ENCODE results near the gene FABP3. TPM values are rescaled to one million over a fixed set of nuclear protein-coding genes. Genes with fewer than 3 reads are reported as not detected.

The FABP3 gene
- total and polyA plus RNA-seq, 2 of the 4 experiments (the other 2 are of a cell fraction): 4.8 to 8.6 TPM

GRCh38 chr1:31371121-31371959, 1.5 kb downstream of the FABP3 start:
- Histone ChIP-seq H3K14ac (replicated peaks; ENCODE audit: low read depth, low read length) (no peak overlapping the region), H2BK120ac (ENCODE audit: low read depth, low read length) (no peak overlapping the region), H2AK9ac (replicated peaks; ENCODE audit: low read depth, low read length, poor library complexity) (no peak overlapping the region), H2BK20ac (ENCODE audit: low read depth, low read length) (no peak overlapping the region), H4K20me1 (ENCODE audit: insufficient read depth, low read length) (no peaks in the 10 kb centered on the region), H3K9me3 (ENCODE audit: control insufficient read depth, insufficient read depth, low read length) (no peaks in the 10 kb centered on the region), H2BK15ac (ENCODE audit: low read depth, low read length) (no peak overlapping the region), H3K9ac (ENCODE audit: low read depth, low read length) (no peak overlapping the region), H3K79me1 (ENCODE audit: low read depth in 1 of 2, low read length in 2 of 2) (no peaks in the 10 kb centered on the region), H2AK5ac (ENCODE audit: low read depth, low read length) (no peak overlapping the region), H4K91ac (ENCODE audit: insufficient read depth, low read depth, low read length) (no peak overlapping the region), H3K4me1 (ENCODE audit: control insufficient read depth, insufficient read depth, low read length) (peaks cover 7% of the 10 kb centered on the region), H3K27me3 (ENCODE audit: control insufficient read depth, insufficient read depth, low read length) (no peaks in the 10 kb centered on the region), H3K4ac (ENCODE audit: low read depth, low read length) (no peak overlapping the region), H3K4me3 (ENCODE audit: insufficient read depth, low read depth, low read length) (no peak overlapping the region), H4K8ac (ENCODE audit: low read depth in 2 of 2, low read length in 2 of 2) (no peak overlapping the region), H3K36me3 (ENCODE audit: control insufficient read depth, insufficient read depth, low read length) (peaks cover 2% of the 10 kb centered on the region; the same call in 1 of the 2 replicates), H3K18ac (ENCODE audit: low read depth, low read length) (no peak overlapping the region), H3K4me2 (ENCODE audit: low read depth, low read length) (no peak overlapping the region), H2BK5ac (ENCODE audit: low read depth, low read length, poor library complexity, severe bottlenecking) (no peak overlapping the region), H3K27ac (ENCODE audit: insufficient read depth, low read length) (no peak overlapping the region), H3K9me1 (ENCODE audit: insufficient read depth, low read length) (peaks cover 4% of the 10 kb centered on the region; the same call in 1 of the 2 replicates), H4K5ac (ENCODE audit: low read depth, low read length) (no peak overlapping the region), H3K23ac (ENCODE audit: low read depth, low read length) (no peak overlapping the region), H2AFZ (replicated peaks; ENCODE audit: low read length, poor library complexity) (no peak overlapping the region), H3K56ac (ENCODE audit: extremely low read depth, insufficient read depth, low read length) (no peak overlapping the region)
- CTCF ChIA-PET: interaction anchor here (1.2 kb wide), 1 partner anchor 9 kb away, joined by 3 read pairs; no protein-coding TSS in a partner anchor
- 70% methylated on average over 4 of the region's 10 CpGs; no CpG with 5 or more reads in 1 of the 2 experiments for WGBS, 2 experiments (ENCODE audit: extremely low coverage in 2 of 2, insufficient read length in 1 of 2)
- in situ Hi-C loops (cut with MboI; ENCODE audit: low sequenced_read_pairs): no loop called here
- dilution Hi-C loops (cut with HindIII; ENCODE audit: low sequenced_read_pairs, unreplicated experiment): no loop called here
- no peak for DNase-seq
- TF ChIP-seq MAZ (IDR thresholded peaks at IDR 0.05; ENCODE audit: borderline replicate concordance, low read depth, low read length) (no peak), RCOR1 (IDR thresholded peaks at IDR 0.05; ENCODE audit: insufficient replicate concordance, low read length) (no peak), ELK1 (IDR thresholded peaks at IDR 0.05; ENCODE audit: borderline replicate concordance, low read depth, low read length) (no peak), CTCF (conservative IDR thresholded peaks at IDR 0.05; ENCODE audit: low read depth, low read length) (no peak), NFE2L2 (IDR thresholded peaks at IDR 0.05; ENCODE audit: low read depth, low read length) (no peak), FOS (IDR thresholded peaks at IDR 0.05; ENCODE audit: low read depth, low read length) (no peak), MXI1 (IDR thresholded peaks at IDR 0.05; ENCODE audit: borderline replicate concordance, low read depth, low read length) (no peak), USF2 (IDR thresholded peaks at IDR 0.05; ENCODE audit: low read depth, low read length) (no peak), MAFK (IDR thresholded peaks at IDR 0.05; ENCODE audit: low read depth, low read length) (no peak), CHD1 (IDR thresholded peaks at IDR 0.05; ENCODE audit: low read depth, low read length) (no peak)
- BruUV-seq (replicated peaks): no TSS peak
- intact Hi-C loops (cut with micrococcal nuclease): no loop called here
- POLR2A ChIA-PET (ENCODE audit: unreplicated experiment): no interaction called here
- ATAC-seq (ENCODE audit: low read depth): no peak

Data from IMR-90 (cell line).